GM12878 (cell line): ENCODE measurements around the gene SPCS3. TPM values are rescaled to one million over a fixed set of nuclear protein-coding genes. Genes with fewer than 3 reads are reported as not detected.

ENCODE experiments used
- ATAC-seq: fragments of 200-7000 bp; cut with Tn5 transposase; 3 replicates; pipeline ENCODE4 v1.9.1; 2020; ENCODE audit warnings: mild to moderate bottlenecking, moderate library complexity
- BruUV-seq: library from RNA; stranded (reverse); fragments of 400-500 nt; replicated peaks from 2 replicates; lab custom pipeline; 2021; lab: Mats Ljungman, UMichigan
- CTCF ChIA-PET: fragments of 300-600 bp; sonication (Branson Sonifier 250); formaldehyde crosslinking; extraction: SDS; loops from one replicate; lab custom pipeline; 2021; ENCODE audit warnings: inconsistent platforms; lab: Yijun Ruan, JAX
- POLR2A ChIA-PET: fragments of 350-600 bp; formaldehyde crosslinking; extraction: SDS; loops from one replicate; lab custom pipeline; 2021; ENCODE audit warnings: inconsistent platforms; lab: Charles Lee
- RAD21 ChIA-PET: fragments of 300-600 bp; sonication (Branson Sonifier 250); formaldehyde crosslinking; loops from one replicate; lab custom pipeline; 2023; ENCODE audit warnings: antibody characterized with exemption; ENCODE audit not compliant: unreplicated experiment; lab: Charles Lee
- SMC1A ChIA-PET: fragments of 300-600 bp; sonication (Branson Sonifier 250); formaldehyde crosslinking; loops from one replicate; lab custom pipeline; 2023; ENCODE audit not compliant: unreplicated experiment, uncharacterized antibody; lab: Charles Lee
- DNase-seq: peaks from one replicate; pipeline ENCODE4 v3.0.0-alpha.2; 2011; ENCODE audit warnings: low read depth, low spot score
- FAIRE-seq: peaks from 3 replicates; lab custom pipeline; 2011; peaks lifted over from hg19 to GRCh38; lab: Jason Lieb, UNC
- H2AFZ ChIP-seq: 2 replicates; pipeline ENCODE4 v1.6.0; 2011; ENCODE audit warnings: low read depth, low read length, control low read depth; ENCODE audit not compliant: control insufficient read depth
- H3K27ac ChIP-seq: 2 replicates; pipeline ENCODE4 v1.5.1; 2011; ENCODE audit warnings: control low read depth; ENCODE audit not compliant: control insufficient read depth, insufficient read depth
- H3K27me3 ChIP-seq, 2 experiments: replicated peaks in 1 of 2; 2 replicates each; pipeline versions ENCODE4 v1.6.0 to v1.6.1; 2011; ENCODE audit warnings: low read length in 1 of 2; ENCODE audit not compliant: control insufficient read depth in 2 of 2, insufficient read depth in 2 of 2
- H3K36me3 ChIP-seq, 2 experiments: 2 replicates each; pipeline ENCODE4 v1.5.1; 2011; ENCODE audit warnings: low read length in 1 of 2; ENCODE audit not compliant: control insufficient read depth in 2 of 2, insufficient read depth in 2 of 2
- H3K4me1 ChIP-seq: 2 replicates; pipeline ENCODE4 v1.6.1; 2011; ENCODE audit warnings: mild to moderate bottlenecking, low read length, moderate library complexity, mixed read lengths; ENCODE audit not compliant: control insufficient read depth, insufficient read depth
- H3K4me2 ChIP-seq: 2 replicates; pipeline ENCODE4 v1.6.0; 2011; ENCODE audit warnings: control low read depth; ENCODE audit not compliant: control insufficient read depth, insufficient read depth
- H3K4me3 ChIP-seq: fragments of 200-600 bp; sonication (generic); 2 replicates; pipeline ENCODE4 v1.5.1; 2016
- H3K79me2 ChIP-seq: 2 replicates; pipeline ENCODE4 v1.6.0; 2011; ENCODE audit warnings: low read length; ENCODE audit not compliant: control insufficient read depth, insufficient read depth
- H3K9ac ChIP-seq: 2 replicates; pipeline ENCODE4 v1.8.0; 2011; ENCODE audit warnings: low read length, control low read depth, mixed read lengths; ENCODE audit not compliant: control insufficient read depth, insufficient read depth
- H3K9me3 ChIP-seq: replicated peaks from 3 replicates; pipeline ENCODE4 v1.5.1; 2011; ENCODE audit warnings: mild to moderate bottlenecking, low read length; ENCODE audit not compliant: control insufficient read depth, insufficient read depth
- H4K20me1 ChIP-seq: 2 replicates; pipeline ENCODE4 v1.6.0; 2011; ENCODE audit not compliant: control insufficient read depth, insufficient read depth
- BCL3 ChIP-seq: IDR thresholded peaks from 2 replicates; pipeline ENCODE4 v1.6.1; 2011; ENCODE audit warnings: borderline replicate concordance, low read depth, mild to moderate bottlenecking, moderate library complexity, low read length; ENCODE audit not compliant: insufficient read depth, poor library complexity, severe bottlenecking
- CEBPB ChIP-seq, 2 experiments: fragments of 150-350 bp in 1 of 2; IDR thresholded peaks; 2 replicates each; pipeline ENCODE4 v1.6.1; 2012 to 2014; ENCODE audit warnings: low read depth in 2 of 2, low read length in 2 of 2, borderline replicate concordance in 1 of 2, inconsistent platforms in 1 of 2
- IKZF1 ChIP-seq: fragments of 450-650 bp; conservative IDR thresholded peaks from 2 replicates; pipeline ENCODE4 v1.6.1; 2017; ENCODE audit warnings: antibody characterized with exemption, mild to moderate bottlenecking
- NFIC ChIP-seq: IDR thresholded peaks from 2 replicates; pipeline ENCODE4 v1.6.1; 2012; ENCODE audit warnings: low read depth, mild to moderate bottlenecking, inconsistent platforms, low read length, moderate library complexity
- NRF1 ChIP-seq: conservative IDR thresholded peaks from 2 replicates; pipeline ENCODE4 v1.6.1; 2011; ENCODE audit warnings: mild to moderate bottlenecking, low read depth, low read length, improper control_type of control experiment
- TCF7 ChIP-seq: IDR thresholded peaks from 2 replicates; pipeline ENCODE4 v1.6.1; 2014; ENCODE audit warnings: antibody characterized with exemption, borderline replicate concordance
- USF1 ChIP-seq: IDR thresholded peaks from 2 replicates; pipeline ENCODE4 v1.6.1; 2011; ENCODE audit warnings: borderline replicate concordance, low read depth, mild to moderate bottlenecking, moderate library complexity, mixed read lengths, low read length; ENCODE audit not compliant: insufficient read depth; ENCODE audit errors: extremely low read length
- WGBS: methylation state at CpG from one replicate; pipeline ENCODE4 v1.1.6; 2016; ENCODE audit warnings: low lambda C conversion rate; ENCODE audit not compliant: insufficient replicate concordance, insufficient coverage; ENCODE audit errors: missing lambda C conversion rate; 5-methylcytosine and 5-hydroxymethylcytosine counted together
- in situ Hi-C: fragments of 300-500 bp; cut with MboI; formaldehyde crosslinking; loops from 9 replicates; pipeline ENCODE4 v1.14.3; 2018; ENCODE audit warnings: mixed read lengths
- intact Hi-C: fragments of 100-400 bp; cut with micrococcal nuclease; formaldehyde crosslinking; loops from one replicate; pipeline ENCODE4 v1.14.2; 2022; ENCODE audit not compliant: unreplicated experiment
- polyA plus RNA-seq, 11 experiments: library from polyadenylated mRNA; depleted of rRNA in 4 of 11; unstranded in 6 of 11; stranded (reverse) in 5 of 11; fragments of >200 nt; fragmentation: Nextera tagmentation in 4 of 11; fragmentation: Illumina TruSeq in 1 of 11; extraction: Ambion mirVana in 4 of 11; extraction: Trizol in 1 of 11; gene quantifications; 1 replicate in 1 of 11; 2 replicates in 10 of 11; pipeline versions ENCODE4 v1.2.1 to v1.2.3, GENCODE V29; 2011 to 2016; ENCODE audit warnings: inconsistent platforms in 2 of 11, missing spikeins in 2 of 11, low read depth in 1 of 11
- total RNA-seq, 4 experiments: library from RNA; depleted of rRNA in 3 of 4; stranded (reverse); fragments of >200 nt in 3 of 4; fragmentation: Illumina TruSeq in 1 of 4; extraction: Trizol in 1 of 4; gene quantifications; 2 replicates each; pipeline versions ENCODE4 v1.2.1 to v1.2.3, GENCODE V29; 2013 to 2021
- TF ChIP-seq, protein P1 (sequence below): IDR thresholded peaks from 2 replicates; pipeline ENCODE4 v1.6.1; 2012; ENCODE audit warnings: low read depth, low read length, improper control_type of control experiment
- TF ChIP-seq, protein P2 (sequence below): fragments of 450-650 bp; IDR thresholded peaks from 2 replicates; pipeline ENCODE4 v1.6.1; 2018; ENCODE audit warnings: borderline replicate concordance, mild to moderate bottlenecking; ENCODE audit not compliant: partially characterized antibody

SPCS3 gene
- total and polyA plus RNA-seq, 10 of the 15 experiments (the other 5 are each of a cell fraction or from before 2014, with no cell fraction given), result 50.0 to 151 (median 76.4) TPM

DNA sequence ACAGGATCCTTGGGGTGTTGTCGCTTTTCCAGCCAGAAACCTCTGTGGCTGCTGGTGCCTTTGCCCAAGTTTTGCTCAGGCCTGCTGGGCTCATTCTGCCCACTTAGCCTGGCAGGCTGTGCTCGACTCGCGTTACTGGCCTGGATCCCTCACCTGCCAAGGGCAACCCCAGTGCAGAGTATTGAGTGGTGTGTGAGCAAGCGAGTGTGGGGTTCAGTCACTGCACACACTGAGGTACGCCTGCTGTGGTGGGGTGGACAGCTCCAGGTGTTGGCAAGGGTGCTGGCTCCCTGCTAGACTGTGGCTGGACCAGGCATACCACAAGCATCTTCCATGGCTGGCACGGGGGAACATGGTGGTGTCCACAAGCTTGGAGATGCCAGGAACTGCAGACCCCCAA is 22.6 kb downstream of the SPCS3 start:
- H3K27ac ChIP-seq, result no peak overlapping the region
- SMC1A ChIA-PET, result interaction anchor here (0.6 to 5.6 kb wide), 6 partner anchors 17 to 395 kb away, joined by 3 to 36 read pairs (median 10); no protein-coding TSS in a partner anchor
- TF ChIP-seq, protein P1, sequence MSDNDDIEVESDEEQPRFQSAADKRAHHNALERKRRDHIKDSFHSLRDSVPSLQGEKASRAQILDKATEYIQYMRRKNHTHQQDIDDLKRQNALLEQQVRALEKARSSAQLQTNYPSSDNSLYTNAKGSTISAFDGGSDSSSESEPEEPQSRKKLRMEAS, result no peak
- TF ChIP-seq TCF7, result no peak
- no peak for TF ChIP-seq CEBPB (IDR thresholded peaks at IDR 0.05; ENCODE audit: borderline replicate concordance in 1 of 2, low read depth in 2 of 2, low read length in 2 of 2)
- no peak for TF ChIP-seq NRF1
- TF ChIP-seq IKZF1, result no peak
- no peak for TF ChIP-seq NFIC
- TF ChIP-seq USF1, result no peak
- TF ChIP-seq, protein P2, sequence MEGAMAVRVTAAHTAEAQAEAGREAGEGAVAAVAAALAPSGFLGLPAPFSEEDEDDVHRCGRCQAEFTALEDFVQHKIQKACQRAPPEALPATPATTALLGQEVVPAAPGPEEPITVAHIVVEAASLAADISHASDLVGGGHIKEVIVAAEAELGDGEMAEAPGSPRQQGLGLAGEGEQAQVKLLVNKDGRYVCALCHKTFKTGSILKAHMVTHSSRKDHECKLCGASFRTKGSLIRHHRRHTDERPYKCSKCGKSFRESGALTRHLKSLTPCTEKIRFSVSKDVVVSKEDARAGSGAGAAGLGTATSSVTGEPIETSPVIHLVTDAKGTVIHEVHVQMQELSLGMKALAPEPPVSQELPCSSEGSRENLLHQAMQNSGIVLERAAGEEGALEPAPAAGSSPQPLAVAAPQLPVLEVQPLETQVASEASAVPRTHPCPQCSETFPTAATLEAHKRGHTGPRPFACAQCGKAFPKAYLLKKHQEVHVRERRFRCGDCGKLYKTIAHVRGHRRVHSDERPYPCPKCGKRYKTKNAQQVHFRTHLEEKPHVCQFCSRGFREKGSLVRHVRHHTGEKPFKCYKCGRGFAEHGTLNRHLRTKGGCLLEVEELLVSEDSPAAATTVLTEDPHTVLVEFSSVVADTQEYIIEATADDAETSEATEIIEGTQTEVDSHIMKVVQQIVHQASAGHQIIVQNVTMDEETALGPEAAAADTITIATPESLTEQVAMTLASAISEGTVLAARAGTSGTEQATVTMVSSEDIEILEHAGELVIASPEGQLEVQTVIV, result no peak
- TF ChIP-seq BCL3, result no peak
- H3K27me3 ChIP-seq, result no peaks in the 10 kb centered on the region
- H4K20me1 ChIP-seq, result peaks cover 2% of the 10 kb centered on the region
- CTCF ChIA-PET, result interaction anchor here (0.8 to 4.3 kb wide), 10 partner anchors 10 to 395 kb away, joined by 4 to 27 read pairs (median 8); partner anchors contain the start of gene SPATA4
- H2AFZ ChIP-seq, result no peak overlapping the region
- DNase-seq, result no peak
- H3K9me3 ChIP-seq, result peaks cover 16% of the 10 kb centered on the region; the same call in 2 of the 3 replicates
- no peaks in the 10 kb centered on the region for H3K79me2 ChIP-seq
- RAD21 ChIA-PET, result interaction anchor here (2.1 to 2.5 kb wide), 2 partner anchors 393 to 395 kb away, joined by 7 to 16 read pairs; no protein-coding TSS in a partner anchor
- no peak overlapping the region for H3K9ac ChIP-seq
- H3K36me3 ChIP-seq, result no peaks in the 10 kb centered on the region
- FAIRE-seq, result no peak
- H3K4me1 ChIP-seq, result no peaks in the 10 kb centered on the region
- intact Hi-C loops, result loop anchor here (5.0 kb wide), 1 partner anchor 780 kb away; no protein-coding TSS in a partner anchor
- no peak for ATAC-seq
- in situ Hi-C loops, result loop anchor here (25.0 kb wide), 2 partner anchors 305 to 780 kb away; no protein-coding TSS in a partner anchor
- WGBS, result 90% methylated on average over 7 of the region's 7 CpGs
- BruUV-seq, result no TSS peak
- H3K4me2 ChIP-seq, result no peak overlapping the region
- POLR2A ChIA-PET, result no interaction called here
- no peak overlapping the region for H3K4me3 ChIP-seq
